Lung microvascular endothelial cell (primary cell): ENCODE results near the gene PLD6. TPM values are rescaled to one million over a fixed set of nuclear protein-coding genes. Genes with fewer than 3 reads are reported as not detected.
"Not testable (repeated sequence)": the region's sequence is repeated elsewhere in the genome, so short reads cannot be mapped to it uniquely, and the experiment has no call there.

Source experiments
- DNase-seq, 2 donors: peaks; one replicate each; pipeline versions ENCODE4 v3.0.0 to v3.0.0-alpha.2; 2010; ENCODE audit warnings: low read depth in 2 of 2
- total RNA-seq: library from RNA; depleted of rRNA; stranded (reverse); fragments of >200 nt; gene quantifications from 2 replicates; pipeline ENCODE4 v1.2.1, GENCODE V29; 2014

Gene PLD6, protein sequence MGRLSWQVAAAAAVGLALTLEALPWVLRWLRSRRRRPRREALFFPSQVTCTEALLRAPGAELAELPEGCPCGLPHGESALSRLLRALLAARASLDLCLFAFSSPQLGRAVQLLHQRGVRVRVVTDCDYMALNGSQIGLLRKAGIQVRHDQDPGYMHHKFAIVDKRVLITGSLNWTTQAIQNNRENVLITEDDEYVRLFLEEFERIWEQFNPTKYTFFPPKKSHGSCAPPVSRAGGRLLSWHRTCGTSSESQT
- 1.3 and 2.8 TPM in 2 replicates for total RNA-seq

GRCh38 chr17:17206124-17206912 is at the start of gene PLD6:
TSS of gene PLD6 (minus strand) at chr17:17206333. CDS start at chr17:17206286, 47 bp downstream.
- DNase-seq: peak; percentile 78 to 86

DNA sequence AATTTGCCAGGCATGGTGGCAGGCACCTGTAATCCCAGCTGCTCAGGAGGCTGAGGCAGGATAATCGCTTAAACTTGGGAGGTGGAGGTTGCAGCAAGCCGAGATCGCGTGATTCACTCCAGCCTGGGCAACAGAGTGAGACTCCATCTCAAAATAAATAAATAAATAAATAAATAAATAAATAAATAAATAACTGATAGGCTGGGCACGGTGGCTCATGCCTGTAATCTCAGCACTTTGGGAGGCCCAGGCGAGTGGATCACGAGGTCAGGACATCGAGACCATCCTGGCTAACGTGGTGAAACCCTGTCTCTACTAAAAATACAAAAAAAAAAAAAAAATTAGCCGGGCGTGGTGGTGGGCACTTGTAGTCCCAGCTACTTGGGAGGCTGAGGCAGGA is 49.6 kb upstream of the PLD6 start:
- not testable (repeated sequence) for DNase-seq

GRCh38 chr17:17254036-17254435 is 47.9 kb upstream of the PLD6 start:
- DNase-seq: no peak

DNA sequence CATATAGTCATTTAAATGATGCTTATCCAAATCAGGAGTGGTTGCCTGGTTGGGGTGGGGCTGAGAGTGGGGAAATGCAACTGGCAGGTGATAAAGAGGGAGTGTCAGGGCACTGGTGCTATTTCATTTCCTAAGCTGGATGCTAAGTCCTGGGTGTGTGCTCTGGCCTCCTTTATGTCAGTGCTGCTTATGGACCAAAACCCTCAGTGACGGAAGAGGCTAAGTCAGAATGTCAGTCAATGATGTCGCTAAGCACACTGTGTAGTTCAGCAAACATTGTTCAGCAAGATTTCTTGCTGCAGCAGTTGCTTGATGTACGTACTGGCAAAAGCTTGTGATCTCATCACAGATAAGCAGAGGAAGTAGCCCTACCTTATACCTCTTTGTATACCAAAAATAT is 47.3 kb upstream of the PLD6 start:
- DNase-seq: no peak

- no peak for DNase-seq
Measured at GRCh38 chr17:17252149-17252661, 46.1 kb upstream of the PLD6 start.

DNA sequence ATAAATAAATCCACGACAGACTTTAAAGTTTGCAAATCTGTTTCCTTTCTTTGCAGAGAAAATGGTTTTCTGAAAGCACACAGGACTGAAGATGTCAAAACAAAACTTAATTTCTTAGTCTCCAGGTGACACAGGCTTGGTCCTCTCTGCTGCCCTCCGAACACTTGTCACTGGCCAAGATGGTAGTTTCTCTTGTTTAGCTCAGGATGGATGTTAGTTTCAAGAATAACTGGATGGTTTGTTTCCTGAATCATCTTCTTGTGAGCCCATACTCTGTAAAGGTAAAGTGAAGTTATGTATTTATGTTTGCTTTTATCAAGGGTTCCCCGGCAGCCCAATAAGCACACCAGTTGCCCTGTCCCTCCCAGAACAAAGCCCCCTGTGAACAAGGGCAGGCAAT is 40.7 kb upstream of the PLD6 start:
- no peak for DNase-seq

GRCh38 chr17:17243163-17243562 is 37.0 kb upstream of the PLD6 start:
- no peak for DNase-seq

GRCh38 chr17:17242246-17242645 is 36.1 kb upstream of the PLD6 start:
- DNase-seq: no peak

DNA sequence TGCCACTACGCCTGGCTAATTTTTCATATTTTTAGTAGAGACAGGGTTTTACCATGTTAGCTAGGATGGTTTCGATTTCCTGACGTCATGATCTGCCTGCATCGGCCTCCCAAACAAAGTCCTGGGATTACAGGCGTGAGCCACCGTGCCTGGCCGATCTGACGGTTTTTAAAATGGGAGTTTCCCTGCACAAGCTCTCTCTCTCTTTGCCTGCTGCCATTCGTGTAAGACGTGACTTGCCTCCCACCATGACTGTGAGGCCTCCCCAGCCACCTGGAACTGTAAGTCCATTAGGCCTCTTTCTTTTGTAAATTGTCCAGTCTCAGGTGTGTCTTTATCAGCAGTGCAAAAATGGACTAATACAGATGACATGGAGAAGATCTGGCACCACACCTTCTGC is 35.5 kb upstream of the PLD6 start:
- no peak for DNase-seq

GRCh38 chr17:17239832-17240231 is 33.7 kb upstream of the PLD6 start:
- no peak for DNase-seq

DNA sequence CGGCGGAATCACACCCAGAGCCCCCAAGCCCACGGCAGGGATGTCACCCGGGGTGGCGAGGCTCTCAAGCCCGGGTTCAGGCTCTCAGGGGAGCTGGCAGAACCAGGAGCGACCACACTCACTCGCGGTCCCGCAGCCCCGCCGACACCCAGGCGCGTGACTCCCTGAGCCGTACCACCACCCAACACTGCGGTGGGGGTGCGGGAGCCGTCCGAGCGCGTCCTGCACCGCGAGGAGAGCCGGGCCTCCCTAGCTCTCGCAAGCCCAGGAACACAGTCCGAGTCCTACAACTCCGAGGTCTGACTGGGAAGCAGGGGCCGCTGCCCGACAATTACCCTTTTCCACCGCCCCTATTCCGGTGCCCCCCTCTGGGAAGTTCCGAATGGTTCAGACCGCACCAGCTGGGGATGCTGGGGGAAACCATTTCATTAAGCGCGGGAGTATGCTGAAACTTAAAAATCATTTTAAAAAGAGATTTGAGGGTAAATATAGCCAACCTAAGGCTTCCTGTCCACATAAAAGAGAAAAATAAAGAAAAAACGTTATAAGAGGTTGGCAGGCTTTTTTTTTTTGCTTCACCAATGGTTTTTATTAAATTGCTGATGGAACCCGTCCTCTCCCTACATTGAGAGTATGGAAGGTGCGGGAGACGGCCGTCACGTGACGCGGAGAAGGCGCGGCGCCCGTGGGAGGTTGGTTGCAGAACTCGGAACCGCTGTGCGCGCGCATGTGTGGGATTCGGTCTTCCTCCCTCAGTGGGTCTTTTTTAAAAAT is 31.1 kb upstream of the PLD6 start, which contains the start of gene FLCN:
Gene FLCN, minus strand, starts transcription at position 143 of the 774 bp plus-strand sequence. CDS start 9,031 bp downstream, outside the sequence.
- DNase-seq: peak; percentile 88 to 92

DNA sequence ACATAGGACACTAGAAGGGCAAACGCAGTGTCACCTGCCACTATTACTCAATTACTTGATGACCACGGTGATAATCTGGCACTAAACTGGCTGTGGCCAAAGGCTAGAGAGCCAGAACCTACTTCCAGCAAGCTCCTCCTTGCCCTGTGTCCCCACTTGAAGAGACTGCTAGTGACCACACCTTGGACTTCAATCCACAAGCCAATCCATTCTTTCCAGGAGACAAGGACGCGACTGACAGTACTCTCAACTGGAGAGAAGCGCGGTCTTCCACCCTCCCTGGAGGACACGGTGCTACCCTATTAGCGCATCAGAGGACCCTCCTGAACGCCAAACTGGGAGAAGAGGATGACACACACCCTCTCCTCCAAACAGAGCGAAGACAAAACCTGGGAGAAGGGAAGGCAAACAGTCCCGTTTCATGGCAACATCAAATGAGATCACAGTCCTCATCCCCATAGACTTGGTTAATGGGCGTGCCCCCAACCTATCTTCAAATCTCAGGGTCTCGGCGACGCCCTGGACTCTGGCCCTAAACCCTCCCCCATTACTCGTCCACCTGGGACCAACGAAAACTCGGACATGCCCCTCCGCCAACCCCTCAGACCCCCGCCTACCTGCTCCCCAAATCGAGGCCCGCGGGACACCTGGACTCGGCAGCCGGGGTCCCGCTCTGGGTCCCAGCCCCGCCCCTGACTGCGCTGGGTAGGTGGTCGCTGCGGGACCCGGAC is 30.3 kb upstream of the PLD6 start:
- DNase-seq: peak; percentile 26 to 37

- DNase-seq: peak; percentile 52 to 55
Measured at GRCh38 chr17:17235212-17236174, 29.4 kb upstream of the PLD6 start.

DNA sequence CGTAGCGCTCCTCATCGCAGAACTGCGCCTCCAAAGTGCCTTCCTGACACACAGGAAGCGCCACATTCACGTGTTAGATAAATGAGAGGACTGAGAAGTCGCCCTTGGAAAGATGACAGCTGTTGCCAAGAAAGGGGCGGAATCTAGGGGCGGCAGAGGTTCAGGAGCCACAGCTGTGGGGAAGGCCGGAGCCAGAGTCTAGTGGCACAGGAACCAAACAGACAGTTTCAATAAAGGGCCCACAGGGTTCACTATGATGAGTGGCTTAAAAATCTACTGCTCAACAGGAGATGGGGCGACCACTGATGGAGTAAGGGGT is 26.1 kb upstream of the PLD6 start:
- DNase-seq: no peak

GRCh38 chr17:17231621-17232302 is 25.6 kb upstream of the PLD6 start:
- DNase-seq: no peak

- DNase-seq: peak; percentile 24 to 90
Measured at GRCh38 chr17:17229416-17230384, 23.6 kb upstream of the PLD6 start.

DNA sequence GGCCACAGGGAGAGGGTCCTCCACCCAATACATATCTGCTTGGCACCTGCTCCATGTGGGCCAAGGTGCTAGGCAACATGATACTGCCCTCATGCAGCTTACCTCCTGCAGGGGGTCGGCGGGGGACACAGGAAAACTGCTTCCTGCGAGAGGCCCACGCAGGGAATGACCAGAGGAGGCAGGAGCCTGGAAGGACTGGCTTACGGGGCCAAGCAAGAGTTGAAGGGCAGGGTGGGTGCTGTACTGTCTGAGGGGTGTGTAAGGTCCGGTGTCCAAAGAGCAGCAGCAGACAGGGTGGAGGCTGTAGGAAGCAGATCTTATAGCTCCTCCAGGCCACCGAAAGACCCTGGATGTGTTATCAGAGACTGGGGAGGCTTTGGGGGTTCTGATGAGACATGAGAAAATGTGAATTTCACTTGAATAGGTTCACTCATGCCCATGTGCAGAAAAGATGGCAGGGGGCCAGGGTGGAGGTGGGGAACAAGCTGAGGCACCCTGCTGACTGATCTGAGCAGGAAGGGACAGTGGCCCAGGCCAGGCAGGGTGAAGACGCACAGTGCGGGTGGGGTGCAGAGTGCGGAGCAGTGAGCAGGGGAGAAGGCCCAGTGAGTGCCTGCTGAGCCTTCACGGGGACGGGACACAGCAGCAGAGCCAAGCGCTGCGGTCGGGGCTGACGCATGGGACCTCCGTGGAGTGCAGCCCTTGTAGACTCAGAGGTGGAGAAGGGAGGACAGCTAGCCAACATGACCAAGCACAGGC is 22.6 kb upstream of the PLD6 start:
- peak in 1 of 2 donors; percentile 52 for DNase-seq
